Stimulated activated CD4-positive, alpha-beta T cell treated with anti-CD3 and anti-CD28 coated beads, Interleukin-2, amount 100 ng/mL, for 4 hours (primary cell): Measurements from ENCODE around the gene WDR70.
"Not testable (repeated sequence)": the region's sequence is repeated elsewhere in the genome, so short reads cannot be mapped to it uniquely, and the experiment has no call there.

Experiments
- DNase-seq: peaks from one replicate; pipeline ENCODE4 v3.0.0-alpha.2; 2020; ENCODE audit warnings: low read depth

The WDR70 gene

GRCh38 chr5:37379100-37379628 is at the start of gene WDR70:
Gene WDR70, plus strand, starts transcription at chr5:37379318. Its CDS starts 50 bp downstream, at chr5:37379368.
- DNase-seq, result peak; percentile 71

- not testable (repeated sequence) for DNase-seq
These were observed 44.4 kb upstream of the WDR70 start for GRCh38 chr5:37334754-37335153.

GRCh38 chr5:37342741-37343140 is 36.4 kb upstream of the WDR70 start:
- DNase-seq, result not testable (repeated sequence)

GRCh38 chr5:37355161-37355560 is 24.0 kb upstream of the WDR70 start:
- no peak for DNase-seq

- DNase-seq, result no peak
These were observed 8.6 kb upstream of the WDR70 start for GRCh38 chr5:37370550-37370863.

GRCh38 chr5:37370864-37371726 is 8.0 kb upstream of the WDR70 start, which contains the start of gene NUP155:
Gene NUP155, minus strand, starts transcription at chr5:37371106. Its CDS starts 129 bp downstream, at chr5:37370977.
- DNase-seq, result peak; percentile 86

GRCh38 chr5:37375091-37375490 is 4.0 kb upstream of the WDR70 start:
- DNase-seq, result no peak

- not testable (repeated sequence) for DNase-seq
These were observed 1.1 kb upstream of the WDR70 start for GRCh38 chr5:37378066-37378465.

- DNase-seq, result no peak
These were observed 12.5 kb downstream of the WDR70 start for GRCh38 chr5:37391591-37391990.

- no peak for DNase-seq
These were observed 17.2 kb downstream of the WDR70 start for GRCh38 chr5:37396352-37396751.

- no peak for DNase-seq
These were observed 21.4 kb downstream of the WDR70 start for GRCh38 chr5:37400501-37400900.

GRCh38 chr5:37412515-37412914 is 33.4 kb downstream of the WDR70 start:
- no peak for DNase-seq

GRCh38 chr5:37415456-37415855 is 36.3 kb downstream of the WDR70 start:
- not testable (repeated sequence) for DNase-seq

- DNase-seq, result no peak
These were observed 38.2 kb downstream of the WDR70 start for GRCh38 chr5:37417347-37417746.

GRCh38 chr5:37424441-37424840 is 45.3 kb downstream of the WDR70 start:
- DNase-seq, result no peak

- no peak for DNase-seq
These were observed 48.9 kb downstream of the WDR70 start for GRCh38 chr5:37428044-37428443.

GRCh38 chr5:37435261-37435660 is 56.1 kb downstream of the WDR70 start:
- no peak for DNase-seq

- no peak for DNase-seq
These were observed 57.2 kb downstream of the WDR70 start for GRCh38 chr5:37436146-37436934.

- DNase-seq, result no peak
These were observed 58.6 kb downstream of the WDR70 start for GRCh38 chr5:37437711-37438110.

GRCh38 chr5:37445783-37446182 is 66.7 kb downstream of the WDR70 start:
- DNase-seq, result not testable (repeated sequence)

- DNase-seq, result no peak
These were observed 69.8 kb downstream of the WDR70 start for GRCh38 chr5:37448941-37449340.

- not testable (repeated sequence) for DNase-seq
These were observed 72.9 kb downstream of the WDR70 start for GRCh38 chr5:37451991-37452390.

GRCh38 chr5:37453252-37453651 is 74.1 kb downstream of the WDR70 start:
- not testable (repeated sequence) for DNase-seq
